H1 (cell line): ENCODE results near the gene SLC6A19.

Source experiments
- BACH1 ChIP-seq: IDR thresholded peaks from 2 replicates; pipeline ENCODE4 v1.6.1; 2012; ENCODE audit warnings: low read length, improper control_type of control experiment
- CTCF ChIP-seq, 3 experiments: IDR thresholded peaks; 1 replicate in 2 of 3; 2 replicates in 1 of 3; pipeline versions ENCODE4 v1.5.1 to v1.6.1; 2011; ENCODE audit warnings: low read length in 3 of 3, mild to moderate bottlenecking in 3 of 3, inconsistent platforms in 2 of 3, low read depth in 1 of 3, moderate library complexity in 1 of 3; ENCODE audit not compliant: insufficient read depth in 1 of 3; ENCODE audit errors: control extremely low read depth in 1 of 3
- POLR2AphosphoS5 ChIP-seq: IDR thresholded peaks from 2 replicates; pipeline ENCODE4 v1.6.1; 2011; ENCODE audit warnings: low read depth, low read length
- SP1 ChIP-seq: IDR thresholded peaks from 2 replicates; pipeline ENCODE4 v1.6.1; 2011; ENCODE audit warnings: low read depth, low read length

GRCh38 chr5:1261643-1262042, 60.2 kb downstream of the SLC6A19 start:
- TF ChIP-seq SP1 (no peak), BACH1 (no peak), POLR2AphosphoS5 (no peak), CTCF (IDR thresholded peaks at IDR 0.05; ENCODE audit: control extremely low read depth in 1 of 3, insufficient read depth in 1 of 3, low read depth in 1 of 3, low read length in 3 of 3) (no peak)
